SK-N-SH treated with all-trans-retinoic acid at 6 μM for 48 hours (cell line): ENCODE measurements around the gene PLXNB1.
"Not testable (repeated sequence)": the region's sequence is repeated elsewhere in the genome, so short reads cannot be mapped to it uniquely, and the experiment has no call there.

Source experiments
- ATAC-seq: fragments of 200-7000 bp; cut with Tn5 transposase; 3 replicates; pipeline ENCODE4 v1.9.1; 2020; ENCODE audit warnings: mild to moderate bottlenecking, moderate library complexity
- BACH2 ChIP-seq: fragments of 250-450 bp; sonication (Bioruptor Pico); IDR thresholded peaks from 2 replicates; pipeline ENCODE4 v1.9.0; 2021; ENCODE audit warnings: mild to moderate bottlenecking, borderline replicate concordance
- CSDC2 ChIP-seq: fragments of 250-450 bp; sonication (Bioruptor Pico); IDR thresholded peaks from 2 replicates; pipeline ENCODE4 v1.5.0; 2020; ENCODE audit warnings: mild to moderate bottlenecking, moderate library complexity
- OSR1 ChIP-seq: fragments of 250-450 bp; sonication (Bioruptor Pico); IDR thresholded peaks from 2 replicates; pipeline ENCODE4 v1.8.0; 2022; ENCODE audit warnings: moderate library complexity, mild to moderate bottlenecking, inconsistent platforms
- POU6F1 ChIP-seq: fragments of 250-450 bp; sonication (Bioruptor Pico); IDR thresholded peaks from 2 replicates; pipeline ENCODE4 v1.8.0; 2021; ENCODE audit warnings: low read depth, mild to moderate bottlenecking, moderate library complexity, borderline replicate concordance
- RARB ChIP-seq: fragments of 250-450 bp; sonication (Bioruptor Pico); IDR thresholded peaks from 2 replicates; pipeline ENCODE4 v1.8.0; 2021; ENCODE audit warnings: mild to moderate bottlenecking, moderate library complexity
- SNAI2 ChIP-seq: fragments of 250-450 bp; sonication (Bioruptor Pico); IDR thresholded peaks from 2 replicates; pipeline ENCODE4 v1.5.0; 2020; ENCODE audit warnings: mild to moderate bottlenecking, moderate library complexity
- TCF4 ChIP-seq: fragments of 250-450 bp; sonication (Bioruptor Pico); IDR thresholded peaks from 2 replicates; pipeline ENCODE4 v1.8.0; 2021; ENCODE audit warnings: mild to moderate bottlenecking, moderate library complexity, borderline replicate concordance
- ZC3H10 ChIP-seq: fragments of 250-450 bp; sonication (Bioruptor Pico); IDR thresholded peaks from 2 replicates; pipeline ENCODE4 v1.5.1; 2021; ENCODE audit warnings: mild to moderate bottlenecking, moderate library complexity
- ZFP3 ChIP-seq: fragments of 250-450 bp; sonication (Bioruptor Pico); IDR thresholded peaks from 2 replicates; pipeline ENCODE4 v1.5.0; 2020; ENCODE audit warnings: mild to moderate bottlenecking, moderate library complexity
- ZFP30 ChIP-seq: fragments of 450-650 bp; formaldehyde crosslinking; IDR thresholded peaks from 2 replicates; pipeline ENCODE4 v1.5.0; 2022; ENCODE audit warnings: mild to moderate bottlenecking, moderate library complexity
- ZNF8 ChIP-seq: fragments of 450-650 bp; formaldehyde crosslinking; IDR thresholded peaks from 2 replicates; pipeline ENCODE4 v1.5.0; 2020; ENCODE audit warnings: mild to moderate bottlenecking, moderate library complexity
- TF ChIP-seq, protein P1 (sequence below): fragments of 250-450 bp; sonication (Bioruptor Pico); IDR thresholded peaks from 2 replicates; pipeline ENCODE4 v1.5.1; 2021; ENCODE audit warnings: mild to moderate bottlenecking, moderate library complexity
- TF ChIP-seq, protein P2 (sequence below): fragments of 250-450 bp; sonication (Bioruptor Pico); IDR thresholded peaks from 2 replicates; pipeline ENCODE4 v1.8.0; 2020; ENCODE audit warnings: mild to moderate bottlenecking, moderate library complexity, borderline replicate concordance
- TF ChIP-seq, protein P3 (sequence below): fragments of 250-450 bp; sonication (Bioruptor Pico); IDR thresholded peaks from 2 replicates; pipeline ENCODE4 v1.5.1; 2020; ENCODE audit warnings: low read depth, mild to moderate bottlenecking, moderate library complexity

PLXNB1 gene

DNA sequence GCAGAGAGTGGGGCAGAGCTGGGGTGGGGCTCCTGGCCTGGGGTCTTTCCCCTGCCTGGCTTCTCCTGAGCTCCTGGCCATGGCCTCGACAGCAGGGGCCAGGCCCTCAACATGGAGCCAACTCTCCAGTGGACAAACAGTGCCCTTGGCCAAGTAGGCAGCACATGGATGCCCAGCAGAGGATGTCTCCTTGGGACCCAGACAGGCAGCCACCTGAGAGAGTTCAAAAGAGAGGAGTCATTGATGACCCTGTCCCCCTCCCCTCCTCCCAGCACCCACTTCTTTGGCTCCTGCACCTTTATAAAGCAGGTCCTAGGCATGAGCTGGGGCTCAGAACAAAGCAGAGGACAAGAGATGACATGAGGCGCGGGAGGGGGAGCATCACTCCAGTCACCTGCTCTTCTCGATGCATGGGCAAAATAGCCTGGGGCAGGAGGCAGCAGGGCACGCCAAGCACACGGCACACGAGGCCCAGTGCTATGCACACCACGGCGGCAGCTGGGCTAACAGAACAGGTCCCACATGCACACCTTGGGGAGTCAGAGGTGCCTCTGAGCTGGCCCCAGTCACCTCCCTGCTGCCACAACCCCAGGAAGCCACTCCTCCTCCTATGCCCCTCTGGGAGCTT lies 46.7 kb upstream of the PLXNB1 start:
- ATAC-seq = no peak
- no peak for TF ChIP-seq ZC3H10 (CRISPR knock-in tag)
- TF ChIP-seq BACH2 (CRISPR knock-in tag) = no peak
- TF ChIP-seq, protein P1, sequence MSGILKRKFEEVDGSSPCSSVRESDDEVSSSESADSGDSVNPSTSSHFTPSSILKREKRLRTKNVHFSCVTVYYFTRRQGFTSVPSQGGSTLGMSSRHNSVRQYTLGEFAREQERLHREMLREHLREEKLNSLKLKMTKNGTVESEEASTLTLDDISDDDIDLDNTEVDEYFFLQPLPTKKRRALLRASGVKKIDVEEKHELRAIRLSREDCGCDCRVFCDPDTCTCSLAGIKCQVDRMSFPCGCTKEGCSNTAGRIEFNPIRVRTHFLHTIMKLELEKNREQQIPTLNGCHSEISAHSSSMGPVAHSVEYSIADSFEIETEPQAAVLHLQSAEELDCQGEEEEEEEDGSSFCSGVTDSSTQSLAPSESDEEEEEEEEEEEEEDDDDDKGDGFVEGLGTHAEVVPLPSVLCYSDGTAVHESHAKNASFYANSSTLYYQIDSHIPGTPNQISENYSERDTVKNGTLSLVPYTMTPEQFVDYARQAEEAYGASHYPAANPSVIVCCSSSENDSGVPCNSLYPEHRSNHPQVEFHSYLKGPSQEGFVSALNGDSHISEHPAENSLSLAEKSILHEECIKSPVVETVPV (CRISPR knock-in tag) = no peak

DNA sequence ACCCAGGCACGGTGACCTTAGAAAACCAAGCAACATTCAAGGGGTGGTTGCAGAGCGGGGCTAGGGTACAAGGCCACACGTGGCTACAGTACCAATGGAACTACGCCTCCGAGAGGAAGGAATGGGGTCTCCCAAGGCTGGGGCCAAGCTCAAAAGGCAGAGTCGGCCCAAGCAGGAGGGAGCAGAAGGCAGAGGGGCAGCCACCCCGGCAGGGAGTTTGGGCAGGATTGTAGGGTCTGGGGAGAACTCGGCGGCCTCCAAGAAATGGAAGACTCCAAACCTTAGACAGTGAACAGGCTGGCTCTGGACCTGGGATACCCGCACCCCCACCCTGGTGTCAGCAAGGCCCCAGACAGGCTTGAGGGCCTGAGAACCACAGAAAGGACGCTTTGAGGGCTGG lies 45.3 kb upstream of the PLXNB1 start:
- TF ChIP-seq, protein P2, sequence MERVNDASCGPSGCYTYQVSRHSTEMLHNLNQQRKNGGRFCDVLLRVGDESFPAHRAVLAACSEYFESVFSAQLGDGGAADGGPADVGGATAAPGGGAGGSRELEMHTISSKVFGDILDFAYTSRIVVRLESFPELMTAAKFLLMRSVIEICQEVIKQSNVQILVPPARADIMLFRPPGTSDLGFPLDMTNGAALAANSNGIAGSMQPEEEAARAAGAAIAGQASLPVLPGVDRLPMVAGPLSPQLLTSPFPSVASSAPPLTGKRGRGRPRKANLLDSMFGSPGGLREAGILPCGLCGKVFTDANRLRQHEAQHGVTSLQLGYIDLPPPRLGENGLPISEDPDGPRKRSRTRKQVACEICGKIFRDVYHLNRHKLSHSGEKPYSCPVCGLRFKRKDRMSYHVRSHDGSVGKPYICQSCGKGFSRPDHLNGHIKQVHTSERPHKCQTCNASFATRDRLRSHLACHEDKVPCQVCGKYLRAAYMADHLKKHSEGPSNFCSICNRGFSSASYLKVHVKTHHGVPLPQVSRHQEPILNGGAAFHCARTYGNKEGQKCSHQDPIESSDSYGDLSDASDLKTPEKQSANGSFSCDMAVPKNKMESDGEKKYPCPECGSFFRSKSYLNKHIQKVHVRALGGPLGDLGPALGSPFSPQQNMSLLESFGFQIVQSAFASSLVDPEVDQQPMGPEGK (CRISPR knock-in tag) = 0 out of 2 replicates have a peak, but pooled peaks have one; percentile 11
- no peak for TF ChIP-seq POU6F1 (CRISPR knock-in tag)
- ATAC-seq = no peak

DNA sequence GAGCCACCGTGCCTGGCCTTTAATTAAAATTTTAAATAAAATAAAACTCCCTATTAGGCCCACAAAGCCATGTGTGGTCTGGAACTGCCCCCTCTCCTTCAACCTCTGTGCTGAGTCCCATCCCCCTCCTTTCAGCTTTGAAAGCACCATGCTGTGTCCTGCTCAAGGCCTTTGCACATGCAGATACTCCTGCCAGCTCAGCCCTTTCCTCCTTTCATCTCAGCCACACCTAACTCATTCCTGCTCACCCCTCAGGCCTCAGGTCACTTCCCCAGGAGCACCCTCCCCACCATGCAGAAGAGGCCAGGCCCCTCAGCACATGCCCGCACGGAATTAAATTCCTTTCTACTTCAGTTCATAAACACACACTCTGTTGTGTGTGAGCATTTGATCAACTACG lies 44.7 kb upstream of the PLXNB1 start:
- TF ChIP-seq SNAI2 (CRISPR knock-in tag) = no peak
- TF ChIP-seq ZNF8 = no peak
- no peak for TF ChIP-seq CSDC2 (CRISPR knock-in tag)
- TF ChIP-seq, protein P1 (CRISPR knock-in tag) = no peak
- TF ChIP-seq POU6F1 (CRISPR knock-in tag) = no peak
- no peak for TF ChIP-seq ZFP30 (CRISPR knock-in tag)
- no peak for TF ChIP-seq OSR1 (CRISPR knock-in tag)
- no peak for TF ChIP-seq TCF4 (CRISPR knock-in tag)
- TF ChIP-seq, protein P3, sequence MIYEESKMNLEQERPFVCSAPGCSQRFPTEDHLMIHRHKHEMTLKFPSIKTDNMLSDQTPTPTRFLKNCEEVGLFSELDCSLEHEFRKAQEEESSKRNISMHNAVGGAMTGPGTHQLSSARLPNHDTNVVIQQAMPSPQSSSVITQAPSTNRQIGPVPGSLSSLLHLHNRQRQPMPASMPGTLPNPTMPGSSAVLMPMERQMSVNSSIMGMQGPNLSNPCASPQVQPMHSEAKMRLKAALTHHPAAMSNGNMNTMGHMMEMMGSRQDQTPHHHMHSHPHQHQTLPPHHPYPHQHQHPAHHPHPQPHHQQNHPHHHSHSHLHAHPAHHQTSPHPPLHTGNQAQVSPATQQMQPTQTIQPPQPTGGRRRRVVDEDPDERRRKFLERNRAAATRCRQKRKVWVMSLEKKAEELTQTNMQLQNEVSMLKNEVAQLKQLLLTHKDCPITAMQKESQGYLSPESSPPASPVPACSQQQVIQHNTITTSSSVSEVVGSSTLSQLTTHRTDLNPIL (CRISPR knock-in tag) = no peak
- no peak for TF ChIP-seq RARB (CRISPR knock-in tag)
- TF ChIP-seq BACH2 (CRISPR knock-in tag) = no peak
- TF ChIP-seq, all 23 proteins: peak for 0
- no peak for ATAC-seq

DNA sequence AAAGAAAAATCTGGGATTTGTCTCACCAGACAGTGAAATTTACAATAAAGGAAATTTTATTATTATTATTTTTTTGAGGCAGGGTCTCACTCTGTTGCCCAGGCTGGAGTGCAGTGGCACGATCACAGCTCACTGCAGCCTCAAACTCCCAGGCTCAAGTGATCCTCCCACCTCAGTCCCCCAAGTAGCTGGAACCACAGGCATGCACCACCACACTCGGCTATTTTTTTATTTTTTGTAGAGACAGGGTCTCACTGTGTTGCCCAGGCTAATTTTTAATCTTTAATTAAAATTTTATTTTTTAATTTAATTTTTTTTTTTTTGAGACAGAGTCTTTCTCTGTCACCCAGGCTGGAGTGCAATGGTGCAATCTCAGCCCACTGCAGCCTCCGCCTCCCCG lies 44.1 kb upstream of the PLXNB1 start:
- ATAC-seq = not testable (repeated sequence)

DNA sequence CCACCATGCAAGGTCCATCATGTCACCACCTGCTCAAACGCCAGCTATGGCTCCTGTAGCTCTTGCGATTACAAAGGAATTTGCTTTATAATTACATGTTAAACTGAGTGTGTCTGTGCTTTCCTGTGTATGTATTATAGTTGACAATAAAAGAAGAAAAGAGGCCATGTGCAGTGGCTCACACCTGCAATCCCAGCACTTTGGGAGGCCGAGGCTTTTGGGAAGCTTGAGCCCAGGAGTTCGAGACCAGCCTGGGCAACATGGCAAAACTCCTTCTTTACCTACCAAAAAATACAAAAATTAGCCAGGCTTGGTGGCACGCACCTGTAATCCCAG lies 43.7 kb upstream of the PLXNB1 start:
- no peak for ATAC-seq

More for the DNA sequence above, 43.7 kb upstream of the PLXNB1 start:
- TF ChIP-seq TCF4 (CRISPR knock-in tag) (no peak), CSDC2 (CRISPR knock-in tag) (no peak), OSR1 (CRISPR knock-in tag) (no peak), ZFP3 (CRISPR knock-in tag) (no peak)
- TF ChIP-seq, protein P2 (CRISPR knock-in tag) = no peak
- TF ChIP-seq, protein P3 (CRISPR knock-in tag) = no peak
